Prostate gland (tissue), 2 donors: ENCODE measurements around the gene RGS11.

Experiments used
- CTCF ChIP-seq, 4 experiments: fragments of 200-600 bp in 2 of 4; fragments of 450-650 bp in 2 of 4; sonication (generic) in 2 of 4; IDR thresholded peaks; 1 replicate in 3 of 4; 2 replicates in 1 of 4; pipeline ENCODE4 v1.5.1; 2016 to 2019; ENCODE audit warnings: antibody characterized with exemption in 4 of 4, mild to moderate bottlenecking in 2 of 4, moderate library complexity in 2 of 4
- POLR2A ChIP-seq: fragments of 450-650 bp; IDR thresholded peaks from one replicate; pipeline ENCODE4 v1.6.1; 2016; ENCODE audit warnings: antibody characterized with exemption, mild to moderate bottlenecking

GRCh38 chr16:316741-317464 is 41.2 kb upstream of the RGS11 start:
- TF ChIP-seq POLR2A (no peak), CTCF (IDR thresholded peaks at IDR 0.05) (no peak)
